ENCODE data around the gene ATP4B. TPM values are rescaled to one million over a fixed set of nuclear protein-coding genes. Genes with fewer than 3 reads are reported as not detected.

The ATP4B gene
- polyA plus RNA-seq, 1 of the 3 experiments (the other 2 are of a cell fraction) = not detected

- Histone ChIP-seq H2AFZ (ENCODE audit: low read depth) (no peak overlapping the region), H3K9me3 (no peaks in the 10 kb centered on the region), H3K4me3 (ENCODE audit: low read depth in 2 of 2, low read length in 1 of 2) (no peak overlapping the region), H3K9me2 (no peaks in the 10 kb centered on the region), H3K79me2 (ENCODE audit: insufficient read depth) (peaks cover 23% of the 10 kb centered on the region), H4K20me1 (ENCODE audit: insufficient read depth) (peaks cover 33% of the 10 kb centered on the region), H3K27ac (ENCODE audit: low read depth in 2 of 2, low read length in 1 of 2) (no peak overlapping the region), H3K4me2 (no peak overlapping the region), H3K9ac (no peak overlapping the region), H3K27me3 (ENCODE audit: insufficient read depth) (no peaks in the 10 kb centered on the region), H3F3A (replicated peaks; ENCODE audit: insufficient read depth) (peaks cover 5% of the 10 kb centered on the region), H3K36me3 (replicated peaks in 1 of 2; ENCODE audit: control insufficient read depth in 1 of 2, insufficient read depth in 2 of 2, low read length in 1 of 2) (peaks cover 6 to 51% of the 10 kb centered on the region in 2 experiments), H3K4me1 (ENCODE audit: control insufficient read depth in 1 of 2, insufficient read depth in 2 of 2, low read depth in 1 of 2, low read length in 1 of 2) (peaks cover 0 to 9% of the 10 kb centered on the region in 2 experiments; a peak in 2 of 4 replicates)
- DNase-seq = no peak
- TF ChIP-seq MAX (IDR thresholded peaks at IDR 0.05; ENCODE audit: low read depth) = no peak
- TF ChIP-seq ELF1 (IDR thresholded peaks at IDR 0.05) = no peak
- no peak for TF ChIP-seq MXI1 (IDR thresholded peaks at IDR 0.05; ENCODE audit: low read depth, low read length)
- TF ChIP-seq TAF1 (IDR thresholded peaks at IDR 0.05; ENCODE audit: borderline replicate concordance, low read depth, low read length) = no peak
- no peak for TF ChIP-seq SIN3A (IDR thresholded peaks at IDR 0.05; ENCODE audit: borderline replicate concordance, low read depth, low read length)
- no peak for TF ChIP-seq GABPA (IDR thresholded peaks at IDR 0.05; ENCODE audit: low read depth)
- TF ChIP-seq RCOR1 (IDR thresholded peaks at IDR 0.05; ENCODE audit: low read length) = no peak
- no peak for TF ChIP-seq NFIC (IDR thresholded peaks at IDR 0.05; ENCODE audit: borderline replicate concordance)
- TF ChIP-seq IRF3 (IDR thresholded peaks at IDR 0.05; ENCODE audit: low read depth, low read length) = no peak
- TF ChIP-seq TEAD4 (IDR thresholded peaks at IDR 0.05; ENCODE audit: borderline replicate concordance, insufficient read depth) = no peak
- TF ChIP-seq GATA2 (CRISPR knock-in tag; IDR thresholded peaks at IDR 0.05) = no peak
- TF ChIP-seq POLR2AphosphoS5 (IDR thresholded peaks at IDR 0.05; ENCODE audit: low read depth, low read length) = no peak
- no peak for TF ChIP-seq USF2 (IDR thresholded peaks at IDR 0.05; ENCODE audit: borderline replicate concordance, low read depth, low read length)
- no peak for TF ChIP-seq CTCF (IDR thresholded peaks at IDR 0.05)
- no peak for TF ChIP-seq RFX5 (IDR thresholded peaks at IDR 0.05; ENCODE audit: low read length)
- TF ChIP-seq FOSL2 (IDR thresholded peaks at IDR 0.05; ENCODE audit: borderline replicate concordance, low read depth) = no peak
- no peak for TF ChIP-seq YY1 (IDR thresholded peaks at IDR 0.05; ENCODE audit: low read depth)
- TF ChIP-seq RXRA (IDR thresholded peaks at IDR 0.05; ENCODE audit: borderline replicate concordance, low read depth) = no peak
- ChIA-PET CTCF (interaction anchor here (1.3 kb wide), 1 partner anchor 45 kb away, joined by 3 read pairs; no protein-coding TSS in a partner anchor), POLR2A (no interaction called here)
- WGBS (ENCODE audit: low lambda C conversion rate) = no CpG with 5 or more reads among the region's 6 CpGs
These were observed 27.2 kb downstream of the ATP4B start for GRCh38 chr13:113630804-113631203.
